ENCODE measurements around the gene KLK13.

- no peak for TF ChIP-seq IRF3 (IDR thresholded peaks at IDR 0.05; ENCODE audit: low read depth, low read length)
- TF ChIP-seq CTCF (IDR thresholded peaks at IDR 0.05): no peak
- TF ChIP-seq SMC3 (IDR thresholded peaks at IDR 0.05; ENCODE audit: low read depth, low read length): no peak
- no peak for TF ChIP-seq USF2 (IDR thresholded peaks at IDR 0.05; ENCODE audit: borderline replicate concordance, low read depth, low read length)
- TF ChIP-seq POLR2AphosphoS5 (IDR thresholded peaks at IDR 0.05; ENCODE audit: low read depth, low read length): no peak
- TF ChIP-seq MAX (IDR thresholded peaks at IDR 0.05; ENCODE audit: low read depth): no peak
- TF ChIP-seq RAD21 (IDR thresholded peaks at IDR 0.05; ENCODE audit: low read length): no peak
- TF ChIP-seq NRF1 (IDR thresholded peaks at IDR 0.05; ENCODE audit: low read depth, low read length): no peak
- no peak for TF ChIP-seq GABPA (IDR thresholded peaks at IDR 0.05; ENCODE audit: low read depth)
Measured at GRCh38 chr19:51078104-51078503, 13.2 kb upstream of the KLK13 start.

Measured in SK-N-SH (cell line).